Spleen (tissue), 7 donors: ENCODE measurements around the gene ETFB.

Source experiments
- CTCF ChIP-seq, 11 experiments: fragments of 200-600 bp in 7 of 11; fragments of 450-650 bp in 4 of 11; sonication (generic) in 4 of 11; IDR thresholded peaks in 8 of 11; conservative IDR thresholded peaks in 3 of 11; 1 replicate in 7 of 11; 2 replicates in 4 of 11; pipeline versions ENCODE4 v1.4.0 to v1.8.0; 2016 to 2021; ENCODE audit warnings: antibody characterized with exemption in 11 of 11, inconsistent platforms in 4 of 11, mild to moderate bottlenecking in 1 of 11
- POLR2A ChIP-seq, 3 donors: fragments of 450-650 bp; IDR thresholded peaks; one replicate each; pipeline ENCODE4 v1.5.1; 2017; ENCODE audit warnings: antibody characterized with exemption in 3 of 3, mild to moderate bottlenecking in 1 of 3
- POLR2AphosphoS5 ChIP-seq, 3 donors: sonication (generic); formaldehyde crosslinking; IDR thresholded peaks; one replicate each; pipeline ENCODE4 v1.5.1; 2017; ENCODE audit warnings: antibody characterized with exemption in 3 of 3
- donor health status: DM: no; HTN: no; CAD: no; lungs with moderate emphysema.
- donor health status: DM: no; HTN: no; CAD: no.
- donor health status: DM: no; HTN: no; CAD: no.

- TF ChIP-seq CTCF (IDR thresholded peaks at IDR 0.05 in 8 of 11, conservative IDR thresholded peaks at IDR 0.05 in 3 of 11) (no peak), POLR2A (IDR thresholded peaks at IDR 0.05) (no peak), POLR2AphosphoS5 (IDR thresholded peaks at IDR 0.05) (no peak)
Measured at GRCh38 chr19:51295382-51296126, 70.6 kb downstream of the ETFB start.
